ENCODE results near the gene TUB.

Gene TUB

DNA sequence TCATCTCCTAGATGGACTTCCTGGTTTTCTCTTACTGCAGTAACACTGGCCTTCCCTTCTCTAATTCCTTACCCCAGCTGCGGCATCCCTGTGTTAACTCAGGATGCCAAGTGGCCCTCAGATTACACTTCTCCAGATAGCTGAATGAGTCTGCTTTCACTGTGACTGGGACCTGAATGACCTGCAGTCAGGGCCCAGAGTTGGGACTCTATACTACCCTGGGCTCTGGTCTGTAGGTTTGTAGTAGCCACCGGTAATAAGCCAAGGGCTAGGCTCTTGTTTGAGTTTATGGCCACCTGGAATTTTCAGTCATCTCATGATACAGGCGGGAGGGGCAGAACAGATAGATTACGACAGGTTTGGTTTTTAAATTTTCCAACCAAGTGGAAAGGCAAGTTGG lies 24.1 kb downstream of the TUB start:
- no peak for DNase-seq (ENCODE audit: low read depth in 1 of 2, low spot score in 1 of 2)

DNA sequence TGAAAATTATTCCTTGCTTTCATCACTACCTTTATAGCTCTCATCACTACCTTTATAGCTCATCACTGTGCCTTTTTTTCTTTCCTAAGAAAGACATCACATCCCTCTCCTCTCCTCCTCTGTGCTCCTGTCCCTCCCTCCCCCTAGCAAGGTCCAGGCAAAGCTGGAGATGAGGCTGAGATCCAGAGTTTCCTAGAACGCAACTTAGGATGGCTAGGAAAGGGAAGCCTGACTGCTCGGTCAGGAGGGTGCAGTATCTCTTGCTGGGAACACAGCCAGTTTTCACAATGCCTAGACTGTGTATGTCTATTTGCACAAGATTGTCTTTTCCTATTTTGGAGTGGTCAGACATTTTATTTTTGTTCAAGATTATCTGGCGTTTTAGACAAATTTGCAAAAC lies 24.7 kb downstream of the TUB start:
- DNase-seq (ENCODE audit: low read depth in 1 of 2, low spot score in 1 of 2): no peak

DNA sequence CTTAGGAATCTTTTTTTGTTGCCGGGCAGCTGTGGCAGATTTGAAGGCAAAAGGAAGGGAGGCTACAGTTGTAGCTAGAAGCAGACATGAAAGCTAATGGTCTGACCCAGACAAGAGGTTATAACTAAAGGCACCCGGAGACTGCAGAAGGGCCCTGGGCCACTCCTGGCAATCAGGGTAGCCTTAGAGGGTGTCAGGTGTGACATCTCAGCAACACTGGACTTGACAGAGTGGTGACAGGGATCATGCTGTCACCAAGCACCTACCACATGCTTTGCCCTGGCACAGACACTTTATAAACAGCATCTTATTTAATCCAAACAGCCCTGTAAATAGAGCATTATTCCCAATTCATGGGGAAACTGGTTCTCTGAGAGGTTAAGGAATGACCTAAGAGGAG lies 25.7 kb downstream of the TUB start:
- no peak for DNase-seq (ENCODE audit: low read depth in 1 of 2, low spot score in 1 of 2)

DNA sequence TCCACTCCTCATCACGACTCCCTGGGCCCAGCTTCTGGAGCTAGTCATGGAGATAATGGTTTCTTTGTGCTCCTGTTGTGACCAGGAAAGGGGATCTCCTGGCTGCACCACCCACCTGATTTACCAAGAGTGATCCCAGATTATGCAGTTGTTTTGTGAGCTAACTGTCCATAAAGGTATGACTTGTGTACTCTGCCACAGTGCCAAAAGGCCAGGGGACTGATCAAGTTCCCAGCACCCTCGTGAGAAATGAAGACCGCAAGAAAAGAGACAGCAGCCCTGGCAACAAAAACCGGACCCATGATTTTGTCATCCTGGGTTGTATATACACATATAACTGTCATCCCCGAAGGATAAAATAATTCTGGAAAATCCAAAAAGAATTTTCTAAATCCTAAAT lies 26.6 kb downstream of the TUB start:
- no peak for DNase-seq (ENCODE audit: low read depth in 1 of 2, low spot score in 1 of 2)

DNA sequence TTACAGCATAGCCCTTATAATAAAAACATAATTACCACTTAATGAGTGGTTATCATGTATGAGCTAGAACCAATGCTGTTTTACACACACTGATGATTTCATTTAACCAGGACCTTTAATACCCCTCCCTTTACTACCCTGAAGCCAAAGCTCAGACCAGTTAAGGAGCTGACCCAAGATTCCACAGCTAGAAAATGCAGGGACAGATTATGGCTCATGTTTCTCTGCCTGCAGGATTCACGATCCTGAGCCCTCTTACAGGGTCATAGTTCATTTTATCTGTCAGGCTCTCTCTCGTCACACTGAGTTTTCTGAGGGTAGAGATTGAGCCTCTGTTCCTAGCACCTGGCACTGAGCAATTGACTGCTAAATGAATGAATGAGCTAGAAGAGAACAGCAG lies 27.4 kb downstream of the TUB start:
- no peak for DNase-seq (ENCODE audit: low read depth in 1 of 2, low spot score in 1 of 2)

DNA sequence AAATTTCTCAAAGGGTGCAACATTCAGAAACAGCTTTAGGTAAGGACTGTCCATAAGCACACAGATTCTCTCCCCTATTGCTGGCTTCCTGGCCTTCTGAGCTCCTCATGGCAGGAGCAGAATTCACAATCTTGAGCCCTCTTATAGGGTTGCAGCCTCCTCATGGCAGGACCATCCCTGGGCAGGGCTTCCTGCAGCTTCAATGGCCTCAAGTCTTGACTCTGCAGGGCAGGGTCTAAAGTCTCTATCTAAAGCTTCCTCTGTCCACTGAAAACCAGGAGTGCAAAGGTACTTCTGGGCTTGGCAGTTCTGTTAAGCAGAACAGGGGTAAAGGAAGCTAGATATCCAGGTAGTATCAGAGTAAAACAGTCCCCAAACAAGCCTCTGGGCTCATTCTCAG lies 28.7 kb downstream of the TUB start:
- DNase-seq (ENCODE audit: low read depth in 1 of 2, low spot score in 1 of 2): no peak

DNA sequence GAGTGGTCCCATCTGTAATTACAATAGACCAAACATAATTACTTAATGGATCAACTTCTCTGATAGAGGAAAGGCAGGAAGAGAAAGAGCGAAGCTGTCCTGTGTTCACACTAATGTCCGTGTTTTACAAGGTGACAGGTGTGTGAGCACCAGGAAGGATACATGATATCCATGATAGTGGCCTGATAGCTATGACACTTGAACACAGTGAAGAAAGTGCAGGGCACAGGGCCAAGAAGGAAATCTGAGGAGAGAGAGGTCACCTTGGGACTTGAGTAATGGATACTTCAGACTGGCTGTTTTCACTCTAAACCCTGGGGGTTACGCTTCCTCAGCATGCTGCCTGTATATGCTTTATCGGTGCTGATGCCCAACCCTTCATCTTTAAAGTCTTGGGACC lies 29.4 kb downstream of the TUB start:
- no peak for DNase-seq (ENCODE audit: low read depth in 1 of 2, low spot score in 1 of 2)

DNA sequence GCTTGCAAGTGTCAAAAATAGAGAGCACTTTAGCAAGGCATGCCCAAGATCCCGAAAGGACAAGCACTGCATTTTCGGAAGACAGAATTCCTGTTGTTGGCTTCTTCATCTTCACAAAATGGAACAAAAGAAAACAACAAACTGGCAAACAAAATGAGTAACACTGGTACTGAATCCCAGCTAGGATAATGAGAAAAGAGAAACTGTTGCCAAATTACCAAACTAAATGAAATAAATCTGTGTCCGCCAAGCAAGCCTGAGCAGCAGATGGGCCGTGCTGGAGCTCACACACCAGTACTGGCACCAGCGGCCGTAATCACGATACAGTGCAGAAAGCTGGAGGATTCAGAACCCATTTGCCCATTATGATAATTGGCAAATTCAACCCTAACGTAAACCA lies 30.6 kb downstream of the TUB start:
- DNase-seq (ENCODE audit: low read depth in 1 of 2, low spot score in 1 of 2): no peak

DNA sequence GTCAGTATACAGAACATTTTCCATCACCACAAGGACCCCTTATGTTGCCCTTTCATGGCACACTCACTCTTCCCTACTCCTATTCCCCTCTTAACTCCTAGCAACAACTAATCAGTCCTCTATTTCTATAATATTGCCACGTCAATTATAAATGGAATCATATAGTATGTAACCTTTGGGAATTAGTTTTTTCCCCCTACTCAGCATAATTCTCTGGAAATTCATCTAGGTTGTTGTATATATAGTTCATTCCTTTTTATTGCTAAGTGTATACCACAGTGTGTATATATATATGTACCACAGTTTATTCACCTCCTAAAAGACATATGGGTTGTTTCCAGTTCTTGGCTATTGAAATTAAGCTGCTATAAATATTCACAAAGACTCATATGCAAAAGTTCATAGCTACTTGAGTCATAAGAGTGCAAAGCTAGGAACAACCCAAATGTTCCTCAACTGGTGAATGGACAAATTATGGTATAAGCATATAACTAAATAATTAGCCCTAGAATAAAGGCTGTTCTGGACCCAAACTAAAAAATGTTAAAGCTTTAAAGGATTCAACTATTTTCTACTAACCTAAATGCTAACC lies 41.3 kb downstream of the TUB start:
- DNase-seq (ENCODE audit: low read depth in 1 of 2, low spot score in 1 of 2): no peak

DNA sequence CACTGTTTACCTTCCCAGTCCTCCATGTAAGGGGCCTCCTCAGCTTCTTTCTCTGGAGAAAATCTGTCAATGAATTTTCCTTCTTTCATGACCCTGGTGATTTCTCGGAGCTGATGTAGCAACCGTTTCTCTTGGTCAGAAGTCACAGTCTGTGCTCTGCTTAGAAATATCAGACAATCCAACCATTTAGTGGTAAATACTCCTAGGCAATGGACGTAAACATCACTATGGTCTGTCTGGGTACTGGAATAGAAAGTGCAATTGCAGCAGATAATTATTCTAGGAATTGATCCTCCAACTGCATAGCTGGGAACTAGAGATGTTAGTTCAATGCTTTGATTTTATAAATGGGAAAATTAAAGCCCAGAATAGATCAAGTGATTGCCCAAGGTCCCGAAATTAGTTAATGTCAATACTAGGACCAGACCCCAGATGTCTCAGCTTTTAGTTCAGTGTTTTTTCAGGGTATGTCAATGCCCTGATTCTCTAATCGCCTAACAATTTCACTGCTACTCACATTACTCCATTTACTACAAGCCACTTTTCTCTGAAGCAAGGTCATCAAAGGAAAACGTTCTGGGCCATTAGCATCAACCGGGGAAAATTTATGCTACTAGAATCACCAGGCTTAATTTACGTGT lies 45.8 kb downstream of the TUB start:
- DNase-seq (ENCODE audit: low read depth in 1 of 2, low spot score in 1 of 2): no peak

DNA sequence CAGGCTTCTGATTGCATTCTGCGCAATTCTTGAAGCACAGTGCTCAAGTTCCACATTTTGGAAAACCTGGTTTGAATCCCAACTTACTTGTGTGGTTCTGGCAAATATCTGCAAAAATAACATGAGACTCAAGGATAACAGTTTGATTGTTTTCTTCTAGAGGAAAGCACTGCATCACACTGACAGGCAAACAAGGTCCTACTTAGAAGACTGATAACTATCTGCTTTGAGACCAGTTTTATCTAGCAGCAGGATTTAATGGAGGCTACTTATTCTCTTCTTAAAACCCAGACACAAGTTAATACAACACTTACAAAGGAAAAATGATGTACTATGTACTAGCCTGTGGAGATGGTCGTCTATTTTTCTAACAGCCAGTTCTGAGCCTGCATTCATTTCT lies 46.4 kb downstream of the TUB start:
- DNase-seq (ENCODE audit: low read depth in 1 of 2, low spot score in 1 of 2): no peak

DNA sequence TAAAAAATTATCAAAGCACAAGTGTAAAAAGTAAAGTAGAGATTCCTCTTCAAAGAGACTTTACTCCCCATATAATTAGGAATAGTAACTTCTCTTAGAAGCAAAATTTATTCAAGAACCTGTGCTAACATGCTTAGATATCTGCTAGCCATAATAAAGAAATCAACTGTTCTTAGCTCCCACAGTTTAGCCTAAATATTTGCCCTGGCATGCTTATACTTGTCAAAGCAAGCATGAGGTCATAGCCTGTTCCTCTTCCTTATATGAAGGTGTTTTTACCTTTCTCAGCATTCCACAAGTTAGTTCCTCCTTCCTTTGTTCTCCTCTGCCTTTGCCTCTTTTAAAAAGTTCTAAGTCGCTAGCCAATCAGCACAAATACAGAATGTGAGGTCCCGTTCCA lies 57.5 kb downstream of the TUB start:
- DNase-seq (ENCODE audit: low read depth in 1 of 2, low spot score in 1 of 2): no peak

DNA sequence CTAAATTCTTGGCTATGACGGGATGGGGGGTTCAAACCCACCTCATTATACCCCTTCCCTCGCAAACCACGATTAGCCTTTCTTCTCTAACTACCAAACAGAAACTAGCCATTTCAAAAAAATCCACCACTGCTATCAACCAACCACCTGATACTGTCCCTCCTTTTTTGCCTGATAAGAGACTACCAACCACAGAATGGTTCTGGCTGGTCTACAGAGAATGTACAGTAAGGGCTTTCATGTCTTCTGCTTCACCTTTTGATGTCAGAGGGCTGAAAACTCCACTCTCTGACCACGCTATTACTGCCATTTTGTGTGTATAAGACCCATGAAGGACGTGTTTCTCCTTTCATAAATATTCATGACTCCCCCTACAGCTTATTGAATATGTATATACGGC lies 68.7 kb downstream of the TUB start:
- no peak for DNase-seq (ENCODE audit: low read depth in 1 of 2, low spot score in 1 of 2)

Measured in activated CD4-positive, alpha-beta T cell treated with anti-CD3 and anti-CD28 coated beads, Interleukin-2, amount 50 U/mL, for 24 hours (primary cell).